ENCODE data around the gene GPR21. TPM values are rescaled to one million over a fixed set of nuclear protein-coding genes. Genes with fewer than 3 reads are reported as not detected.

The GPR21 gene
- total and polyA plus RNA-seq, 12 donors: 0.25 to 0.95 (median 0.61) TPM; not detected in 4

DNA sequence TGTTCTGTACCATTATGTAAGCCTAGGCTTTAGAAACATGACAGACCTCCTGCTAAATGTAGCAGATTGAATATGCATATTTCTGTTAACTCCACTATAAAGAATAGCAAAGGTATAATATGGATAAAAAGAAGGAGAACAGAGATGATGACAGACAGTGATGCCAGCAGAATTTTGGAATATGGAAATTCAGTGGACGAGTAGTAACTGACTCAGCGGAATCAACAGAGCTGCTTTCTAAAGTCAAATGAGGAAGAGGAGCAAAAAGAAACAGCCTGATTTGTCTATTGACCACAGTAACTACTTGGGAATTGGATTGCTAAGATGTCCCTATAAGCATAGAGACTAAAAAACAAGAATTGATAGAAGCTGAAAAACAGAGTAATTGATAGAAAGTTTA, 8.0 kb downstream of the GPR21 start:
- Histone ChIP-seq H3K36me3 (peaks cover 0 to 8% (median 0%) of the 10 kb centered on the region in 9 donors), H3K27ac (no peak overlapping the region), H3K4me1 (peaks cover 0 to 41% (median 22%) of the 10 kb centered on the region in 9 donors), H3K9me3 (peaks cover 0 to 5% (median 0%) of the 10 kb centered on the region in 11 donors), H3K27me3 (no peaks in the 10 kb centered on the region), H3K4me3 (no peak overlapping the region)
- intact Hi-C loops (cut with DNase I): no loop called here
- no peak for DNase-seq
- ATAC-seq: no peak
- TF ChIP-seq, protein P1, sequence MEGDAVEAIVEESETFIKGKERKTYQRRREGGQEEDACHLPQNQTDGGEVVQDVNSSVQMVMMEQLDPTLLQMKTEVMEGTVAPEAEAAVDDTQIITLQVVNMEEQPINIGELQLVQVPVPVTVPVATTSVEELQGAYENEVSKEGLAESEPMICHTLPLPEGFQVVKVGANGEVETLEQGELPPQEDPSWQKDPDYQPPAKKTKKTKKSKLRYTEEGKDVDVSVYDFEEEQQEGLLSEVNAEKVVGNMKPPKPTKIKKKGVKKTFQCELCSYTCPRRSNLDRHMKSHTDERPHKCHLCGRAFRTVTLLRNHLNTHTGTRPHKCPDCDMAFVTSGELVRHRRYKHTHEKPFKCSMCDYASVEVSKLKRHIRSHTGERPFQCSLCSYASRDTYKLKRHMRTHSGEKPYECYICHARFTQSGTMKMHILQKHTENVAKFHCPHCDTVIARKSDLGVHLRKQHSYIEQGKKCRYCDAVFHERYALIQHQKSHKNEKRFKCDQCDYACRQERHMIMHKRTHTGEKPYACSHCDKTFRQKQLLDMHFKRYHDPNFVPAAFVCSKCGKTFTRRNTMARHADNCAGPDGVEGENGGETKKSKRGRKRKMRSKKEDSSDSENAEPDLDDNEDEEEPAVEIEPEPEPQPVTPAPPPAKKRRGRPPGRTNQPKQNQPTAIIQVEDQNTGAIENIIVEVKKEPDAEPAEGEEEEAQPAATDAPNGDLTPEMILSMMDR (IDR thresholded peaks at IDR 0.05): no peak
- WGBS, 2 donors: 83 to 94% methylated on average over 2 of the region's 2 CpGs

DNA sequence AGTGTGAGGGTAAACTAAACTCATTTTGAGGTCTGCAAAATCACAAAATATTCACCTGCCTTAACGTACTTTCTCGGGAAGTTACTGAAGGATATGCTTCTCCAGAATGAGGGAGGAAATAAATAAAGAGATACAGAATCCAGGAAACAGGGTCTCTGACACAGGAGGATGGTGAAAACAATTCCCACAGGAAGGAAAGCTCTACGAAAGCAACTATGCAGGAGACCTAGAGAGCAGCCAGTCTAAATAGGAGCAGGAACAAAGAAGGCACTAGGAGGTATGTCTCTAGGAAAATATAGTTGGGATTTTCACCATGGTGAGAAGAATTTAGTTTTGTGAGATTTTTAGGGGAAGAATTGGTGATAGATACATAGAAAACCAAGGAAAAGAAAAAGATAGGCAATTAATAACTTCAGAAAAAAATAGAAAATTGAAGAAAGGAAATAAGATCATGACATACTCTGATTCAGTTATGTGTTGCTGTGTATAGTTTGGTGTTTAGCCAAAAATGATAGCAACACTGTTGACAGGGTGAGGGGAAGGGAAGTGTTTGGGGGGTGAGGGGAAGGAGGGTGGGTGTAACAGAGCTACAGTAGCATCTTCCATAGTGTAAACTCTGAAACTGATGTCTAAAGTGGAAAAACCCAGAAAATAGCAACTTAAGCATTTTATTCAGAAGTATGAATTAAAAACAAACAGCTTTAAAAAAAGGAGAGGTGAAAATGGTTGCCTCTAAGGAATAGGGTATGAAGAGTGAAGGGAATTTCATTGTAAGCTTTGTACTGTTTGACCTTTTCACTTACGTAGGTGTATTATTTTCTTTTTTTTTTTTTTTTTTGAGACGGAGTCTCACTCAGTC, 9.8 kb downstream of the GPR21 start:
- DNase-seq (no peak), ATAC-seq (no peak)
- Histone ChIP-seq H3K4me1 (peaks cover 0 to 29% (median 20%) of the 10 kb centered on the region in 9 donors), H3K36me3 (peaks cover 0 to 10% (median 0%) of the 10 kb centered on the region in 9 donors), H3K4me3 (no peak overlapping the region), H3K27ac (peak overlapping the region in 1 of 10 donors; percentile 24), H3K9me3 (peaks cover 0 to 5% (median 0%) of the 10 kb centered on the region in 11 donors), H3K27me3 (no peaks in the 10 kb centered on the region)
- TF ChIP-seq, protein P1 (IDR thresholded peaks at IDR 0.05): no peak
- 79 to 81% methylated on average over 5 of the region's 5 CpGs for WGBS, 2 donors
- intact Hi-C loops (cut with DNase I): no loop called here

DNA sequence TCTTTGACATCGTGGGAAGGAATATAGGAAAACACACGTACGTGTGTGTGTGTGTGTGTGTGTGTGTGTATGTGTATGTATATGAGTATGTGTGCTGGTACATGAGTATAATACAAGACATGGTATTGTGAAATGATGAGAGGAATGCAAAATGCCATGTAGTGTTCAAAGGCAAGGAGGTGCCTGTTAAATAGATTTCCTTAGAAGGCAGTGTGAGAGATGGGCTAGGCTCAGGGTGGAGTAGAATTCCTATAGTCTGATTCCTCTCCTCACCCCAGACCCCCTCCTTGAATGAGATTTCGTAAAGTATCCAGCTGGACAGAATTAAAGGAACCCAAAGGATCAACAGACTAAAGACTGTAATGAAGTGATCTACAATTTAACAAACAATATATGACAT, 11.1 kb downstream of the GPR21 start:
- Histone ChIP-seq H3K27ac (peak overlapping the region in 4 of 10 donors; percentile 9 to 32 (median 22)), H3K4me1 (peaks cover 0 to 34% (median 23%) of the 10 kb centered on the region in 9 donors)
- ATAC-seq: no peak

More for the DNA sequence above, 11.1 kb downstream of the GPR21 start:
- TF ChIP-seq, protein P1 (IDR thresholded peaks at IDR 0.05): no peak
- H3K27me3 ChIP-seq: no peaks in the 10 kb centered on the region
- peaks cover 0 to 10% (median 0%) of the 10 kb centered on the region in 9 donors for H3K36me3 ChIP-seq
- WGBS, 2 donors: 73 to 79% methylated on average over 4 of the region's 4 CpGs
- H3K4me3 ChIP-seq: no peak overlapping the region
- no peak for DNase-seq
- intact Hi-C loops (cut with DNase I): no loop called here
- H3K9me3 ChIP-seq: peaks cover 0 to 5% (median 0%) of the 10 kb centered on the region in 11 donors

Measured in heart right ventricle (tissue), 16 donors.